B cell (primary cell): ENCODE measurements around the gene SMU1. TPM values are rescaled to one million over a fixed set of nuclear protein-coding genes. Genes with fewer than 3 reads are reported as not detected.

ENCODE experiments used
- ATAC-seq: fragments of 200-7000 bp; cut with Tn5 transposase; one replicate; pipeline ENCODE4 v1.10.0; 2021; ENCODE audit warnings: low read depth, mild to moderate bottlenecking, moderate number of reproducible peaks, moderate library complexity
- CTCF ChIA-PET: fragments of 350-600 bp; sonication (Branson Sonifier 250); formaldehyde crosslinking; loops from one replicate; lab custom pipeline; 2021; ENCODE audit warnings: antibody characterized with exemption, inconsistent platforms; lab: Charles Lee
- POLR2A ChIA-PET: fragments of 350-600 bp; sonication (Branson Sonifier 250); formaldehyde crosslinking; loops from one replicate; lab custom pipeline; 2021; ENCODE audit warnings: antibody characterized with exemption; lab: Charles Lee
- DNase-seq: peaks from one replicate; pipeline ENCODE4 v3.0.0; 2013
- H2AFZ ChIP-seq: 2 replicates; pipeline ENCODE4 v1.6.1; 2012; ENCODE audit warnings: mild to moderate bottlenecking, low read depth, low read length; ENCODE audit not compliant: insufficient read depth, poor library complexity, severe bottlenecking
- H3K27ac ChIP-seq, 2 donors: 1 replicate in 1 of 2; 2 replicates in 1 of 2; pipeline ENCODE4 v1.5.1; 2012 to 2013; ENCODE audit warnings: low read length in 2 of 2, mild to moderate bottlenecking in 2 of 2, moderate library complexity in 1 of 2
- H3K27me3 ChIP-seq, 4 experiments: fragments of 200-600 bp in 1 of 4; sonication (generic) in 1 of 4; replicated peaks in 1 of 4; 1 replicate in 2 of 4; 2 replicates in 2 of 4; pipeline versions ENCODE4 v1.6.1 to v1.7.0; 2013 to 2016; ENCODE audit warnings: low read length in 3 of 4, mild to moderate bottlenecking in 2 of 4, mixed read lengths in 1 of 4, moderate library complexity in 1 of 4; ENCODE audit not compliant: insufficient read depth in 4 of 4, control insufficient read depth in 3 of 4; ENCODE audit errors: control extremely low read depth in 1 of 4
- H3K36me3 ChIP-seq, 2 experiments: replicated peaks in 1 of 2; 1 replicate in 1 of 2; 2 replicates in 1 of 2; pipeline versions ENCODE4 v1.6.1 to v1.7.1; 2013; ENCODE audit warnings: low read length in 1 of 2; ENCODE audit not compliant: insufficient read depth in 2 of 2, control insufficient read depth in 1 of 2; ENCODE audit errors: control extremely low read depth in 1 of 2, extremely low read depth in 1 of 2
- H3K4me1 ChIP-seq, 2 donors: fragments of 200-600 bp in 1 of 2; sonication (generic) in 1 of 2; 1 replicate in 1 of 2; 2 replicates in 1 of 2; pipeline versions ENCODE4 v1.5.1 to v1.6.1; 2013 to 2017; ENCODE audit warnings: low read length in 2 of 2; ENCODE audit not compliant: control insufficient read depth in 2 of 2, insufficient read depth in 2 of 2
- H3K4me2 ChIP-seq: replicated peaks from 2 replicates; pipeline ENCODE3; 2012; ENCODE audit warnings: mild to moderate bottlenecking, low read depth, low read length; ENCODE audit not compliant: poor library complexity, severe bottlenecking
- H3K4me3 ChIP-seq, 5 experiments: fragments of 200-600 bp in 1 of 5; sonication (generic) in 1 of 5; 1 replicate in 3 of 5; 2 replicates in 2 of 5; pipeline versions ENCODE4 v1.5.1 to v1.7.0; 2011 to 2016; ENCODE audit warnings: low read length in 4 of 5, mild to moderate bottlenecking in 4 of 5, low read depth in 2 of 5, control low read depth in 1 of 5, moderate library complexity in 1 of 5; ENCODE audit not compliant: insufficient read depth in 1 of 5; ENCODE audit errors: control extremely low read depth in 1 of 5, extremely low read depth in 1 of 5
- H3K79me2 ChIP-seq: fragments of 200-600 bp; sonication (generic); one replicate; pipeline ENCODE4 v1.6.0; 2016; ENCODE audit warnings: low read length; ENCODE audit not compliant: control insufficient read depth, insufficient read depth
- H3K9ac ChIP-seq: fragments of 200-600 bp; sonication (generic); 2 replicates; pipeline ENCODE4 v1.6.1; 2017; ENCODE audit warnings: mild to moderate bottlenecking, low read length, moderate library complexity
- H3K9me3 ChIP-seq, 3 donors: one replicate each; pipeline versions ENCODE4 v1.6.1 to v1.7.1; 2013; ENCODE audit warnings: low read length in 2 of 3; ENCODE audit not compliant: control insufficient read depth in 2 of 3, insufficient read depth in 1 of 3; ENCODE audit errors: control extremely low read depth in 1 of 3
- H4K20me1 ChIP-seq: 2 replicates; pipeline ENCODE4 v1.6.0; 2012; ENCODE audit warnings: mild to moderate bottlenecking, low read length; ENCODE audit not compliant: insufficient read depth, control insufficient read depth, poor library complexity, severe bottlenecking
- H3K27ac Mint-ChIP-seq: one replicate; pipeline ENCODE4 v1.8.0; 2021; ENCODE audit warnings: mixed read lengths
- H3K27me3 Mint-ChIP-seq: one replicate; pipeline ENCODE4 v1.8.0; 2021; ENCODE audit warnings: mixed read lengths
- H3K4me1 Mint-ChIP-seq: one replicate; pipeline ENCODE4 v1.8.0; 2021; ENCODE audit warnings: mixed read lengths
- H3K4me3 Mint-ChIP-seq: one replicate; pipeline ENCODE4 v1.8.0; 2021; ENCODE audit warnings: mixed read lengths
- H3K9me3 Mint-ChIP-seq: one replicate; pipeline ENCODE4 v1.8.0; 2022; ENCODE audit warnings: mixed read lengths; ENCODE audit not compliant: insufficient read depth
- CTCF ChIP-seq: fragments of 200-600 bp; IDR thresholded peaks from one replicate; pipeline ENCODE4 v1.8.0; 2022; ENCODE audit warnings: antibody characterized with exemption, mild to moderate bottlenecking
- EZH2 ChIP-seq: IDR thresholded peaks from 2 replicates; pipeline ENCODE4 v1.6.1; 2012; ENCODE audit warnings: borderline replicate concordance, low read depth, mild to moderate bottlenecking, moderate library complexity, low read length; ENCODE audit not compliant: insufficient read depth, poor library complexity, severe bottlenecking
- WGBS: methylation state at CpG from one replicate; pipeline ENCODE4 v1.1.5; 2013; ENCODE audit warnings: missing lambda C conversion rate; ENCODE audit not compliant: insufficient coverage; 5-methylcytosine and 5-hydroxymethylcytosine counted together
- intact Hi-C: fragments of 100-400 bp; cut with micrococcal nuclease; formaldehyde crosslinking; loops from one replicate; pipeline ENCODE4 v1.10.0; 2022
- polyA plus RNA-seq: library from polyadenylated mRNA; depleted of rRNA; stranded (reverse); fragments of >200 nt; gene quantifications from 2 replicates; pipeline ENCODE4 v1.2.3, GENCODE V29; 2012
- total RNA-seq, 2 donors: library from RNA; stranded (reverse); fragments of 120-200 nt in 1 of 2; gene quantifications; 1 replicate in 1 of 2; 2 replicates in 1 of 2; pipeline versions ENCODE4 v1.2.3 to v1.2.4, GENCODE V29; 2013 to 2022

The SMU1 gene
- total and polyA plus RNA-seq, 2 donors (not counting 1 experiment from before 2014, with no cell fraction given) = 6.2 to 26.3 TPM

DNA sequence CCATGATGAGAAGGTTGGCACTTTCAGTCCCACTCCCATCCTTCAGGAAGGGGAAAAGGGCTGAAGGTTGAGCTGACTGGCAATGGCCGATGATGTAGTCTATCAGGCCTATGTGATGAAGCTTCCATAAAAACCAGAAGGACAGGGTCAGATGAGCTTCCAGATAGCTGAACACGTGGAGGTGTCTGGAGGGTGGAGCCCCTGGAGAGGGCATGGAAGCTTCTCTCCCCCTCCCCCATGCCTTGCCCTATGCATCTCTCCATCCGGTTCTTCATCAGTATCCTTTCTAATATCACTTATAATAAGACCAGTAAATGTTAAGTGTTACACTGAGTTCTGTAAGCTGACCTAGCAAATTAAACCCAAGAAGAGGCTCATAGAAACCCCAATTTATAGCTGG is 32.6 kb upstream of the SMU1 start:
- H3K27me3 ChIP-seq = no peaks in the 10 kb centered on the region
- peaks cover 53% of the 10 kb centered on the region for H3K4me1 Mint-ChIP-seq
- H3K27ac Mint-ChIP-seq = peak overlapping the region; percentile 69
- DNase-seq = no peak
- TF ChIP-seq EZH2 (no peak), CTCF (no peak)
- H3K36me3 ChIP-seq = peaks cover 3 to 44% of the 10 kb centered on the region in 2 experiments
- intact Hi-C loops = no loop called here
- H4K20me1 ChIP-seq = peaks cover 27% of the 10 kb centered on the region
- ChIA-PET POLR2A (interaction anchor here (0.7 to 1.7 kb wide), 5 partner anchors 17 to 58 kb away, joined by 3 read pairs; partner anchors contain the start of gene B4GALT1), CTCF (interaction anchor here (0.8 to 1.5 kb wide), 8 partner anchors 11 to 117 kb away, joined by 3 to 8 read pairs (median 3); partner anchors contain the start of gene B4GALT1)
- H3K9me3 ChIP-seq = no peaks in the 10 kb centered on the region
- no peaks in the 10 kb centered on the region for H3K9me3 Mint-ChIP-seq
- H3K4me2 ChIP-seq = no peak overlapping the region
- H2AFZ ChIP-seq = no peak overlapping the region
- WGBS = no CpG with 5 or more reads among the region's 3 CpGs
- no peaks in the 10 kb centered on the region for H3K27me3 Mint-ChIP-seq
- H3K4me3 ChIP-seq = no peak overlapping the region
- no peak overlapping the region for H3K27ac ChIP-seq
- no peak overlapping the region for H3K4me3 Mint-ChIP-seq
- H3K9ac ChIP-seq = no peak overlapping the region
- H3K4me1 ChIP-seq = peaks cover 4 to 22% of the 10 kb centered on the region in 2 donors
- peaks cover 18% of the 10 kb centered on the region for H3K79me2 ChIP-seq
- no peak for ATAC-seq

DNA sequence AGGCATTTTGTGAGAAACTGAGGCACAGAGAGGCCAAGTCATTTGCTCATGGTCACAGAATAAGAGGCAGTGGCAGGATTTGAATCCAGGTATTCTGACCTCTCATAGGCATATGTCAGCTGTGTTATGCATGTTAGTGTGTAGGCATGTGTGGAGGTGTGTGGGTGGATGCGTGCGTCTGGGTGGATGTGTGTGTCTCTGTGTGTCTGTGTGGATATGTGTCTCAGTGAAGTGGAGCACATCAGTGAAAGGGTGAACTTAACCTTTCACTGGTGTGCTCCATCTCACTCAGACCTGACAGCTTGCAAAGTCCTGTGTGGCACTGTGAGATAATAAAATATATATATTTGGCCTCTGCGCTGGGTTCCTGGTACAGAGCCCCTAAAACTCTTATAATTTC is 32.0 kb upstream of the SMU1 start:
- ChIA-PET CTCF (interaction anchor here (0.8 to 1.5 kb wide), 8 partner anchors 11 to 117 kb away, joined by 3 to 8 read pairs (median 3); partner anchors contain the start of gene B4GALT1), POLR2A (interaction anchor here (0.6 to 1.5 kb wide), 3 partner anchors 17 to 54 kb away, joined by 3 to 6 read pairs (median 3); no protein-coding TSS in a partner anchor)
- no peaks in the 10 kb centered on the region for H3K9me3 Mint-ChIP-seq
- Histone ChIP-seq H3K36me3 (peaks cover 1 to 37% of the 10 kb centered on the region in 2 experiments), H3K27me3 (no peaks in the 10 kb centered on the region), H3K9me3 (no peaks in the 10 kb centered on the region), H2AFZ (no peak overlapping the region), H3K4me2 (no peak overlapping the region), H3K27ac (no peak overlapping the region), H3K4me3 (no peak overlapping the region), H3K9ac (no peak overlapping the region), H3K79me2 (peaks cover 12% of the 10 kb centered on the region), H4K20me1 (peaks cover 24% of the 10 kb centered on the region), H3K4me1 (peaks cover 4 to 22% of the 10 kb centered on the region in 2 donors)
- intact Hi-C loops = no loop called here
- TF ChIP-seq EZH2 (no peak), CTCF (no peak)
- H3K27ac Mint-ChIP-seq = peak overlapping the region; percentile 79
- no peak overlapping the region for H3K4me3 Mint-ChIP-seq
- no peaks in the 10 kb centered on the region for H3K27me3 Mint-ChIP-seq
- 88% methylated on average over 2 of the region's 3 CpGs for WGBS
- ATAC-seq (peak; percentile 14), DNase-seq (no peak)
- peaks cover 52% of the 10 kb centered on the region for H3K4me1 Mint-ChIP-seq
